ENCODE measurements around the gene ABCB6. TPM values are rescaled to one million over a fixed set of nuclear protein-coding genes. Genes with fewer than 3 reads are reported as not detected.

The ABCB6 gene
- total RNA-seq, 1 donor from 2014 or later = 13.8 TPM

DNA sequence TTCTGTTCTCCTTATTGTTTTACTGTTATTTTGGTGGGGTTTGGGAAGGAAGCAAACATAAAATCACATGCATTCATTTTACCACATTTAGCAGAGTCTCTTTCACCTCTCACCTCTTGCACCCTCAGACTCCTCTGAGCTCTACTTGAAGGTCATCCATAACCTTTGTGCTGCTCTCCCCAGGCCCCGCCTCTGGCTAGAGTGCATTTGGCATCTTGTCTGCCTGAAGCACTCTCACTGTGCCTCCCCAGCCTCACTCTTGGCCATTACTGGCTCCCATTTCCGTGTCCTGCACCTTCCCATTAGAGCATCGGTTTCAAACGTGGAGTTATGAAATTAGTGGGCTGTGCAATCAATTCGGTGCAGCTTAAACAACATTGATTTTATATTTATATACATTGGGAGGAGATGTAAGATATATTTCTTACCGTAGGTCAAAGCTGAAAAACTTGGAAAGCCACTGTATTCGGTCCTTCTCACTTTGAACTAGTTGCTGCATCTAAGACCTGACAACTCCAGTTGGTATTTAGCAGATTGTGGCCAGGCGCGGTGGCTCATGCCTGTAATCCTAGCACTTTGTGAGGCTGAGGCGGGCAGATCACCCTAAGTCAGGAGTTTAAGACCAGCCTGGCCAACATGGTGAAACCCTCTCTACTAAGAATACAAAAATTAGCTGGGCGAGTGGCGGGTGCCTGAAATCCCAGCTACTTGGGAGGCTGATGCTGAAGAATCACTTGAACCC, 19.1 kb downstream of the ABCB6 start:
- intact Hi-C loops (cut with micrococcal nuclease) = no loop called here

- intact Hi-C loops (cut with micrococcal nuclease) = no loop called here
Observed at GRCh38 chr2:219198974-219199373, 19.8 kb downstream of the ABCB6 start.

- intact Hi-C loops (cut with micrococcal nuclease) = no loop called here
Observed at GRCh38 chr2:219197388-219197787, 21.4 kb downstream of the ABCB6 start.

DNA sequence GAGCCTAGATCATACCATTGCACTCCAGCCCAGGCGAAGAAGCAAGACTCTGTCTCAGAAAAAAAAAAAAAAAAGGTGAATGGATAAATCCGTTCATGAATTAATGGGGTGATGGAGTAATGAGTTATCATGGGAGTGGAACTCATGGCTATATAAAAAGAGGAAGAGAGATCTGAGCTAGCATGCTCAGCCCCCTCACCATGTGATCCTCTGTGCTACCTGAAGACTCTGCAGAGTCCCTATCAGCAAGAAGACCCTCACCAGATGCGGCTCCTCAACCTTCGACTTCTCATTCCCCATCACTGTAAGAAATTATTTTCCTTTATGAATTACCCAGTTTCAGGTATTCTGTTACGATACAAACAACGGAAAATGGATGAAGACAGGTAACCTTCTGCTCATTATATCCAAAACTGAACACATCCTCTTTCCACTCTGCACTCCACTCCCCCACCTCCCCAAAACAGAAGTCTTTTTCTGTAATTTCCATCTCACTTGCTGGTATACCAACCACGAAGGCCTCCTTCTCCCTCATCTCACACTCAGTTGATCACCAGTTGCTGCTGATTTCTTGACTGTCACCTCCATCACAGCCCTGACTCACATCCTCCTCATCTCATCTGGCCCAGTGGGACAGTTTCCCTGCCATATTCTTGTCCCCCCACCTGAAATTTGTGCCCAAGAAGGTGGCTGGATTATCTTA, 31.9 kb downstream of the ABCB6 start:
- intact Hi-C loops (cut with micrococcal nuclease) = no loop called here

DNA sequence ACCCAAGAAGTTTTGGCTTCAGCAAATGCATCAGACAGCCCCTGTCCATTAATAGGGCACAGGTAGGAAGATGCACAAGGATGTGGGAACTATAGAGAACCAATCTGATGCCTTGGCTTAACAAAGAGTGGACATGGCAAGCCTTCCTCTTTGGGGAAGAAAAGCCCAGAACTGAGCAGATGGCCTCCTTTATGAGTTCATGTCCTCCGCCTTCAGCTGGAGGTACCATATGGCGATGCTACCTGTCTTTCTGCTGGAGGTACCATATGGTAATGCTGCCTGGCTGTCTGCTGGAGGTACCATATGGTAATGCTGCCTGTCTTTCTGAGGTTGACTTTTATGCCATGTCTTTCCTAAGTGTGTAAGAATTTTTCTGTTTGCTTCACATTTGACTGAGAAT, 34.6 kb downstream of the ABCB6 start:
- intact Hi-C loops (cut with micrococcal nuclease) = no loop called here

- intact Hi-C loops (cut with micrococcal nuclease) = no loop called here
Observed at GRCh38 chr2:219183151-219183772, 35.5 kb downstream of the ABCB6 start.

DNA sequence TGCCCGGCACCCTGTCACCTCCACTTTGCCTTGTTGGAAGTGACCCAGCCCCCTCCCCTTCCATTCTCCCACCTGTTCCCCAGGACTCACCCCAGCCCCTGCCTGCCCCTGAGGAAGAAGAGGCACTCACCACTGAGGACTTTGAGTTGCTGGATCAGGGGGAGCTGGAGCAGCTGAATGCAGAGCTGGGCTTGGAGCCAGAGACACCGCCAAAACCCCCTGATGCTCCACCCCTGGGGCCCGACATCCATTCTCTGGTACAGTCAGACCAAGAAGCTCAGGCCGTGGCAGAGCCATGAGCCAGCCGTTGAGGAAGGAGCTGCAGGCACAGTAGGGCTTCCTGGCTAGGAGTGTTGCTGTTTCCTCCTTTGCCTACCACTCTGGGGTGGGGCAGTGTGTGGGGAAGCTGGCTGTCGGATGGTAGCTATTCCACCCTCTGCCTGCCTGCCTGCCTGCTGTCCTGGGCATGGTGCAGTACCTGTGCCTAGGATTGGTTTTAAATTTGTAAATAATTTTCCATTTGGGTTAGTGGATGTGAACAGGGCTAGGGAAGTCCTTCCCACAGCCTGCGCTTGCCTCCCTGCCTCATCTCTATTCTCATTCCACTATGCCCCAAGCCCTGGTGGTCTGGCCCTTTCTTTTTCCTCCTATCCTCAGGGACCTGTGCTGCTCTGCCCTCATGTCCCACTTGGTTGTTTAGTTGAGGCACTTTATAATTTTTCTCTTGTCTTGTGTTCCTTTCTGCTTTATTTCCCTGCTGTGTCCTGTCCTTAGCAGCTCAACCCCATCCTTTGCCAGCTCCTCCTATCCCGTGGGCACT, 36.2 kb downstream of the ABCB6 start:
- intact Hi-C loops (cut with micrococcal nuclease) = no loop called here

- intact Hi-C loops (cut with micrococcal nuclease) = no loop called here
Observed at GRCh38 chr2:219181531-219181930, 37.2 kb downstream of the ABCB6 start.

DNA sequence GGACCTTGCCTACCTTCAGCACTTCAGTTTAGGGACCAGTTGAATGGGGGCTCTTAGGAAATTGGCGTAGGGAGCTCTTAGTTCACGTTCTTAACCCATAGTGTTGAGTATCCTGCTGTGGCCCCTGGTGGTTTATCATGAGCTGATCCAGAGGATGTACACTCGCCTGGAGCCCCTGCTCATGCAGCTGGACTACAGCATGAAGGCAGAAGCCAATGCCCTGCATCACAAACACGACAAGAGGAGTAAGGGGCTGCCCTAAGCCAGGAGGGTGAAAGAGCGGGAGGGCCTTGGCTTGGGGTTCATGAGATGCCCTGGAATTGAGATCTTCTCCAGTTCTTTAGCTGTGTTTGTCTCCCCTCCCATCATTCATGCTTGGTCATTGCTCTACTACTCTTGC, 37.8 kb downstream of the ABCB6 start:
- intact Hi-C loops (cut with micrococcal nuclease) = no loop called here

DNA sequence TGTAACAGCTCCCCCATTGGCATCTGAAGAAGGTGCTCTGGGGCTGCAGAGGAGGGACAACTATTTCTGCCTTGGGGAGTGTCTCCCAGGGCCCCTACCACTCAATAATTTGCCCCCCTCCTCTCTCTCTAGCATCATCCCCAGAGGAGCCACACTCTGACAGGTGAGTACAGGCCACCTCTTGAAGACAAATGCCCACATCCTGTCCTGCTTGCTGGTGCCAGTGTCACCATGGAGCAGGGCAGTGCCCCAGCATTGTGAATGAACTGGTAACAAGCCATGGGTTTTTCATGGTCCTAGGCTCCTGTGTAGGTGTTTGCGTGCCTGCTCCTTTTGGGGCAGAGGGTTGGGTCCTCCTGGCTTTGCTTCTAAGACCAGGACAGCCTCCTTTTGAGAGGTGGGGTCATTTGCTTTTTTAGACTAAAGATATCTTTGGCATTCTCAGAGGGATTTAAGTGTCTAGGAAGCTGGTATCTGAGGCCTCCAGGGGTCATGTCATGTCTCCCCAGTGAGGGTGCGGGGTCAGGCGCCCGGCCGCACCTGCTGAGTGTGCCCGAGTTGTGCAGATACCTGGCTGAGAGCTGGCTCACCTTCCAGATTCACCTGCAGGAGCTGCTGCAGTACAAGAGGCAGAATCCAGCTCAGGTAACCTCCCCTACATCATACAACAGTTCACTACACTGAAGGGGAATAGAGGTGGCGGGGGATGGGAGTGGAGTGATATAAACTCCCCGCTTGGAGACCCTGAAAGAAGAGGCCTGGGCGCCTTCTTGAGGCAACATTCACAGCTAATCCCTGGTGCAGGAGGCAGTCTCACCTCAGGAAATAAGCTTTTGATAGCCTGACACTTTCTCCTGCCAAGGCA, 38.9 kb downstream of the ABCB6 start:
- intact Hi-C loops (cut with micrococcal nuclease) = loop anchor here (5.0 kb wide), 6 partner anchors 117 to 953 kb away; partner anchors contain the start of genes CHPF, CNOT9, CTDSP1 and STK11IP

DNA sequence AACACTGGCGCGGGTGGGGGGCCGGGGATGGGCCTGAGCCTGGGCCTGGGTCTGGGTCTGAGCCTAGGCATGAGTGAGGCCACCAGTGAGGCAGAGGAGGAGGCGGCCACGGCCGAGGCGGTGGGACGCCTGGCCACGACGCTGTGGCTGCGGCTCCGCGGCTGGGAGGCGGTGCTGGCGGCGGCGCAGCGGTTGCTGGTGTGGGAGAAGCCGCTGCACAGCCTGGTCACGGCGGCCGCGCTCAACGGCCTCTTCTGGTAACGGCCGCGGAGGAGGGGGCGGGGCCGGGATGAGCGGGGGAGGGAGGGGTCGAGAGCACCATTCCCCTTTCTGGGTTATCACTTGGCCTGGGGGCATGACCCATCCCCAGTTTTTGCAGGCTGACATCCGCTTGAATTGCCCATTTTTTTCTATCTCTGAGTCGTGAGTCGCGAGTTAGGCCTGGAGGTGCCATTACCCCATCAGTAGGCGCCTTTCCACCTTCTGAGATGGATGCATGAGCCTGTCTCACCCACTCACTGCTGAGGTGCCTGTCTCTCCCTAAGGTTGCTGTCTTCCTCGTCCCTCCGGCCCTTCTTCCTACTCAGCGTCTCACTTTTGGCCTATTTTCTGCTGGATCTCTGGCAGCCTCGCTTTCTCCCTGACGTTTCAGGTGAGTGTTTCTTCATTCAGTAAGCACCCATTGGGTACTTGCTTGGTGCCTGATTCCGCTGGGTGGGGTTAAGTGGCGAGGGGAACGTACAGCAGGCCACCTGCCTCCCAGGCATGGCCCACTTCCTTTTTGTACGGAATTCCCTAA, 40.2 kb downstream of the ABCB6 start:
- intact Hi-C loops (cut with micrococcal nuclease) = loop anchor here (1.0 to 5.0 kb wide), 8 partner anchors 28 to 951 kb away; partner anchors contain the start of genes ANKZF1, ATG9A, CHPF and CNOT9

GRCh38 chr2:219177552-219178376, 41.0 kb downstream of the ABCB6 start, which contains the start of gene RETREG2:
Gene RETREG2 (plus strand): TSS chr2:219178275. CDS start chr2:219178353, 78 bp downstream.
- intact Hi-C loops (cut with micrococcal nuclease) = loop anchor here (1.0 to 5.0 kb wide), 16 partner anchors 17 to 950 kb away; partner anchors contain the start of genes ABCB6, ANKZF1, ATG9A and CHPF

DNA sequence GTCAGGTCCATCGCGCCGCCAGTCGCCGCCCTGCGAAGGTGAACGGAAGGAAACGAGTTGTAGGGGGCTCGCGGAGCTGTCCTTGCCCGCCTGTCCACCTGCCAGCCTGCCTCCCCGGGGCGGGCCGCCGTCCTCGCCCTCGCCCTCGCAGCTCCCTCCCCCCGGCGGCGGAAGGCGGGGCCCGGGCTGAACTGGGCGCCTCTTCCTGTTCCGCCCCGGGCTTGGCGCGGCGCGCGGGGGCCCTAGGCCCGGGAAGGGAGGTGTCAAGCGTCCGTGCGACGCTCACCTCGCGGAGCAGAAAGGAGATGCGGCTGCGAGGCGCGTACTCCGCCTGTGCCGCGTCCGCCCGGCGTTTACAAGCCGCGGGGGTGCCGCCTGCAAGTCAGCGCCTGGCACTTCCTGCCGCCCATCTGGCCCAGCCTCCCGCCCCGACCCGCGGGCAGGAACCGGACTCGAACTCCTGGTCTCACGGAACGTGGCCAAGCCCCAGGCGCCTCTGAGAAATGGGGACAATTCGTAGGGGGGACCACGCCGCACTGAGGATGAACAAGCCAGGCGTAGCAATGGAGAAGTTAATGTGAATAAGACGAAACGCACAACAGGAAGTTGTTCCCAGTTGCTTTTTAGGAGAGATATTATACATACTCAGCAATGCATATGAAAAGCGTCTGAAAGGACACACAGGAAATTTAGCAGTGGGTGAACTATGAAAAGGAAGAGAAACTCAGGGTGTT, 41.8 kb downstream of the ABCB6 start, which contains the start of gene CNPPD1:
CNPPD1 (minus strand) TSS at position 108 of the 734 bp plus-strand sequence; CDS start at position 11, 97 bp downstream.
- intact Hi-C loops (cut with micrococcal nuclease) = loop anchor here (1.0 to 5.0 kb wide), 14 partner anchors 17 to 950 kb away; partner anchors contain the start of genes ABCB6, CHPF, CNOT9 and CTDSP1

- intact Hi-C loops (cut with micrococcal nuclease) = loop anchor here (2.0 to 5.0 kb wide), 8 partner anchors 43 to 949 kb away; partner anchors contain the start of genes ABCB6, CHPF, CNOT9 and CTDSP1
Observed at GRCh38 chr2:219175928-219176817, 42.6 kb downstream of the ABCB6 start.

GRCh38 chr2:219175486-219175885, 43.3 kb downstream of the ABCB6 start:
- intact Hi-C loops (cut with micrococcal nuclease) = loop anchor here (5.0 kb wide), 6 partner anchors 122 to 948 kb away; partner anchors contain the start of genes CHPF, CNOT9, CTDSP1 and STK11IP

GRCh38 chr2:219174801-219175200, 44.0 kb downstream of the ABCB6 start:
- intact Hi-C loops (cut with micrococcal nuclease) = loop anchor here (5.0 kb wide), 6 partner anchors 122 to 948 kb away; partner anchors contain the start of genes CHPF, CNOT9, CTDSP1 and STK11IP

All from T-helper 2 cell treated with Interferon-gamma antibody and Interleukin-4, amounts not matched to agents 100 ng/mL and 5 ng/mL, for 36 hours (primary cell).